ENCODE data around the gene S100P.

DNA sequence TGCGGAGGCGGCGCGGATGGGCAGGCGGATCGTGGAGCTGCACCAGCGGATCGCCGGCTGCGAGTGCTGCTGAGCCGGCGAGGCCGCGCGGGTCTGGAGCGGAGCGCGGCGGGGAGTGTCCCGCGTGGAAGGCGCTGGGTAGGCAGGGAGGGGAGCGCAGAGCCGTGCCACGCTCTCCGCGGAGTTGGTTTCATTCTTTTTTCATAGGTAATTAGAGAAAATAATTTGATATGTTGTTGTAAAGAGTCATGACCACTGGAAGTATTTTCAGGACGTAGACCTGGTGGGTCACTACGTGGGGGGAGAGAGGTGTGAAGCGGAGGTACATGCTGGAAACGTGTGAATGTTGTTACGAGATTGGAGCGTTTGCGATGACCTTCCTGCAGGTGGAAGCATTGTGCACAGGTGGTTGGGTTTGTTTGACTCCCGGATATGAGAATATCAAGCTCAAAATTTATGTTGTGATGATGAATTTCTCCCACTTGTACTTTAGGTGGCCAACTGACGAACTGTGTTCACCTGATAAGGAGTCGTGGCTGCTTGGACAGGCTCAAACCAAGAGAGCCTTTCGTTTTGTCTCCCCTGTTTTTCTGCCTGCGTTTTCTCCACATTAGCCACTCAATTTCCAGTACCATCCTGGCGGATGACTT is 19.1 kb upstream of the S100P start:
- no peak for TF ChIP-seq POLR2A (IDR thresholded peaks at IDR 0.05)
- peak in 5 of 6 experiments; percentile 30 to 60 (median 52) for TF ChIP-seq CTCF (IDR thresholded peaks at IDR 0.05)
